Cardiac septum (tissue), 1 donor: ENCODE measurements around the gene MRPL27. TPM values are rescaled to one million over a fixed set of nuclear protein-coding genes. Genes with fewer than 3 reads are reported as not detected.

Source experiments
- DNase-seq: peaks from one replicate; pipeline ENCODE4 v3.0.0-alpha.2; 2020; ENCODE audit warnings: low spot score
- intact Hi-C: fragments of 100-400 bp; cut with DNase I; formaldehyde crosslinking; loops from one replicate; pipeline ENCODE4 v1.14.0; 2022
- total RNA-seq: library from RNA; stranded (reverse); fragmentation: NEBNext Ultra II Directional; extraction: Animal tissue kit (Norgen Biotek cat#: 25700); gene quantifications from one replicate; pipeline ENCODE4 v1.2.1, GENCODE V29; 2021
- donor health status: DM: no; HTN: no; CAD: no.

The MRPL27 gene
- total RNA-seq, 1 donor from 2014 or later: 61.4 TPM

DNA sequence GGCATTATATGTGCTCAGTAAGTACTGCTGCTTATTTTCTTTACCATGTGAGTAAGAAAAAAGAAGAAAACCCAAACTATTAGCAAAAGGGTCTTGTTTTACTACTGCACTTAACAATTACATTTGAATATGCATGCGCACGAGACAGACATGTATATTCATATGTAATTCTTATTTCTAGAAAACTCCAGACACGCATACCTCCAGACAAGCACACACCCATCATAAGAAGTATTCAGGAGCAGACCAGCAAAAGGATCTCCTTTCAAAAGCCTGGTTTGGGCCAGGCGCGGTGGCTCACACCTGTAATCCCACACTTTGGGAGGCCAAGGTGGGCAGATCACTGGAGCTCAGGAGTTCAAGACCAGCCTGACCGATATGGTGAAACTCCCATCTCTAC lies 16.6 kb upstream of the MRPL27 start:
- intact Hi-C loops: no loop called here
- no peak for DNase-seq

DNA sequence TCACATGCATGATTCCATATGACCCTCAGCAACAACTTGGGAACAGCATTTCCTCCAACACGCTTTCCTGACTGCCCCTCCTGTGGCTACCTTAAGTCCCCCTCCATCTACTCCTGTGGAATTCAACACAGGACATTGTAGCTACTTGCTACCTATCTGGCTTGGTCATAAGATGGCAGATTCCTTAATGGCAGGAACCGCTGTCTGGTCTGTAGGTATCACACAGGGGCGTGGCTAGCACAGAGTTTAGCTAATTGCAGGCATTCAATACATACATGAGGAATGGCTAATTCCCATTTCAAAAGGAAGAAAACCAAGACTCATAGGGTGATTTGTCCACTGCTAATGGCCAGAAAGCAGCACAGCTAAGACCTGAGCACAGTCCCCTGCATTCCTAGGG lies 15.7 kb upstream of the MRPL27 start:
- intact Hi-C loops: no loop called here
- no peak for DNase-seq

DNA sequence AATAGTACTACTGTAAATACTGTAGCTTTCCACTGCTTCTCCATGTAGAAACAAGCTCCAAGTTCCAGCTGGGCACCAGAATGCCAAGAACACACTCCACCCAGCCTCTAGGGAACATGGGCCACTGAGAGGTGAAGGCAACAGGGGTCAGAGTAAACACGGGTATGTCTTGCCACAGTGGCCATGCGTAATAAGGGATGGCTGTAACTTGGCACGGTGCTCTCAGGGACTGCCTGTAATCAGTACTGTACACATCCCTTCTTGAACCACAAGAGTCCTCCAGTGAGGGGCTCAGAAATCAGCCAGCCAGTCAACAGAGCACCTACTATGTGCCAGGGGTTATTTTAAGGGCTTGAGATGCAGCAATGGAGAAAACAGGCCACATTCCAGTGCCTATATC lies 13.5 kb upstream of the MRPL27 start:
- intact Hi-C loops: no loop called here
- no peak for DNase-seq

DNA sequence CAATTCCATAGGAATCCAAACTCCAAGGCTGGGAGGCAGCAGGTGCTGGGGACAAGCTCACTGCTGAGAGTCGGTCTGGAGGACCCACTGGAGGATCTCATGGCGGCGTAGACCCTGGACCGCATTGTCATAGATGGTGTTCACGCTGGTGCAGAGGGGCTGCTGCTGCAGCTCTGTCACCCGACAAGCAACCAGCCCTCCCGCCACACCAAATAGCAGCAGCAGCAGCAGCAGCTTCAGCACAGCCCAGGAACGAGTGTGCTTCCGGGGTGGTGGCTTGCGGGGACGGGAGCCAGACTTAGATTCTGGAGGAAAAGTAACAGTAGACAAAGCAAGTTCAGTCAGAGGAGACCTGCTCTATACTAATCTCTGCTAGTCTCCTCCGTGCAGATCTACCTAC lies 9.9 kb upstream of the MRPL27 start:
- intact Hi-C loops: no loop called here

DNA sequence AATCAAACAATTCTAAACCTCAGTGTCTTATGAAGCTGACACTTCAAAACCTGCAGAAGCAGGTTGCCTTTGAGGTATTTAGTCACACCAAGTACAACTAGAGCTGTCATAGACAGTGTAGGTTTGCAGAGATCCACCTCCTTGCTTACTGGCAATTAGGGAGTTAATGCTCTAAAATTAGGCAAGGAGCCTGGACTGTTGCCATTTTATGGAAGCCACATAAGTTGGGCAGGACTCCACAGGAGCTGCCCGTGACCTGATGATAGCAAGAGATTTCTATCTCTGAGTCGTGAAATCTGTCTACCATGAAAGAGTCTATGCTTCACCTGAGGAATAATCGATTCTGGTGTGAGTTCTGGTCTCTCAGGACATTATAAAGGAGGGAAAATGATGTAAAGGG lies 8.9 kb upstream of the MRPL27 start:
- intact Hi-C loops: no loop called here
- DNase-seq: no peak

More for the DNA sequence above, 9.9 kb upstream of the MRPL27 start:
- no peak for DNase-seq

DNA sequence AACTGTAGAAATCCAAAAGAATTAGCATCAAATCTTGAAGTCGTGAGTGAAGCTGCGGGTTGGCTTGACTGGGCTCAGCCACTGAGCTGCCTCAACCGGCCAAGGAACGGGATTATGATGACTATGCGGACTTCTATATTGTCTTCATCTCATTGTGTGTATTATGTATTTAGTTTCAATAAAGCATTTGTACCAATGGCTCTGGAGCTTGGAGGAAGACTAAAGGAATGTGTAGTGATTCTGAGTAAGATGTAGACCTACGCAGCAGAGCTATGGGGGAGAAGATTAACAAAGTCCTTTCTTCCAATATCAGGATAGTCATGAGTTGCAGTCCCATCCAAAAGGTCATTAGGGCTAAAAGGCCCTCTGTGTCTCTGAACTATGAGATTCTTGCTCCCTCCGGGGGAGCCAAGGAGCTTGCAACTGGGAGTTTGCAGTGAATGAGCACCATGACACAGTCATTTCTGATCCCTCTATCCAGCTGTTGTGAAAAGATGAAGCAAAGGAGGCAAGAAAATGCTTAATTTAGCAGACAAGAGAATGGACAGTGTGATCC lies 8.4 kb upstream of the MRPL27 start:
- no peak for DNase-seq
- intact Hi-C loops: no loop called here

DNA sequence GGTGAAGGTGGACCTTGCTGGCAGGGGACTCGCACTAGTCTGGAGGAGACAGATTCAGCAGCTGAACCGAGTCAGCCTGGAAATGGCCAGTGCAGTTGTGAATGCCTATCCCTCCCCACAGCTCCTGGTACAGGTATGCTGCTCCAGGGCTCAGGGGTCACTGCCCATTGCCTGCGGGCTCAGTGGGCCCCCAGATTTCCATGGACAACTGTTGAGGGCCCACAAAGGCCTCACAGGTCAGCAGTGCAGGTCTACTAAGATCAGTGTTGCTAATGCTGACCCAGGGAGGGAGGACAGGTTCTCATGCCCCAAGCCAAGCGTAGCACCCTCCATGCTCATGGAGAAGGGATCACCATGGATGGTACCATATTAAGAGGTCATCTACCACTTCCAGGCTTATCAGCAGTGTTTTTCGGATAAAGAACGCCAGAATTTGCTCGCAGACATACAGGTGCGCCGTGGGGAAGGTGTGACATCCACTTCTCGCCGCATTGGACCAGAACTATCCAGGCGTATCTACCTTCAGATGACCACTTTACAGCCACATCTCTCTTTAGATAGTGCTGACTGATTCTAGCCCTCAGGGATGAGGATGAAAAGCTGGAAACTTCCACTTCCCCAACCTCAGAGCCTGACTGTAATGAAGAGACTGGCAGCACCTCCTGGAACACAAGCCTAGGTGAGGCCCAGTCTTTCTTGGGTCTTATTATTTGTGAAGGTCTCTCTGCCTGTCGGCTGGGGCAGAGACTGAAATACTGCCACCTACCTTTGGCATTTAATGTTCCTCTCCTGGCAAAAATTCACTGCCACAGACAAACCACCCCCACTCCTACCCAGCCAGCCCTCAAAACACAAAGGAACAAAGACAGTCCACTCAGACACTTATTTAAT lies 7.6 kb upstream of the MRPL27 start:
- intact Hi-C loops: no loop called here
- DNase-seq: no peak

DNA sequence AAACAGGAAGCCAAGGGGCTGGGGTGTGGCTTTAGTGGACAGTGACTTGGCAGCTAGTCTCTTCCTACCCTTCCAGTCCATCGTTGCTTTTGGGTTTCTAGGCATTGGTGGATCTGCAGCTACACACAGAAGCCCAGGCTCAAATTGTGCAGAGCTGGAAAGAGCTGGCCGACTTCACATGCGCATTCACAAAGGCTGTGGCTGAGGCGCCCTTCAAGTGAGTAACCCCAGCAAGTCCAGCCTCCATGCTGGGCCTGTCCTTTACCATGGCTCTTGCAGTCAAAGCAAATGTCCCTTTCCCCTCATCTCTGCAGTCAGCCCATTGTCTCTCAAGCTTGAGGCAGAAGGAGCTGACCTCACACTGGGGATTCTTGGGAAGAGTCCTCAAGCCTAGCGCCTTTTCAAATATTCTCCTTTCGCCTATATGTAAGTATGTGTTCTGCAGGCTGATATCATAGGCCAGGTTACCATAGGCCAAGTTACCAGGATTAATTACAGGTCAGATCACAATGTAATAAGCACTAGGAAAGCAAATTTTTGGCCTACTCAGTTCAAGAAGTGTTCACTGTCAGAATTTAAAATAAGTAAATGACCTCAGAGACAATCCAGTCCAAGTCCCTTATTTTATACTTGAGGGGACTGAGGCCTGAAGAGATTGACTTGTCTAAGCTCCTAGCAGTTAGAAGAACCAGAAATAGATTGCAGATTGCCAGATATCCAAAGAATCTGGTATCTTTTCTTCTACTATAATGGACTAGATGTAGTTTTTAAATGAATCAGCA lies 6.6 kb upstream of the MRPL27 start:
- intact Hi-C loops: no loop called here
- no peak for DNase-seq

DNA sequence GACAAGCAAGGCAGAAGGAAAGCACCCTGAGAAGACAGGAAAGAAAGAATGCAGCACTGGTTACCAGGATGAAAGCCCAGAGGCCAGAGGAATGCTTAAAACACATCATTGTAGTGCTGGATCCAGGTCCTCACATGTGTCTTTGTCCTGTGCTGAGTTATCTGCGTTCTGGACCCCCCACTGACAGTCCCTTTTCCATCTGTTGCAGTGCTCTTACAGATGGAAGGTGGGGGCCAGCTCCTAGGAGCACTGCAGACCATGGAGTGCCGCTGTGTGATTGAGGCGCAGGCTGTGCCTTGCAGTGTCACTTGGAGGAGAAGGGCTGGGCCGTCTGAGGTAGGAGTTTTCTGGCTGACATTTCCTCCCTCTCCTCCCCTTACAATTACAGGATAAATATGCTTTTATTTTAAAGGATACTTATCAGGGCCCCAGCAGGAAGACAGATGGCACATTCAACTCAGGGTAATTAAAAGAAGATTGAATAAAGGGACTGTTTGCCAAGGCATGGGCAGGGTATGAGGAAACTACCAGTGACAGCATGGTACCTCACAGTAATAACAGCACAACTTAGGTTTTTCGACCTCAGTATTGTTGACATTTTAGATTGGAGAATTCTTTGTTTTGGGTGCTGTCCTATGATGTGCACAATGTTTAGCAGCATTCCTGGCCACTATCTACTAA lies 3.0 kb upstream of the MRPL27 start:
- intact Hi-C loops: no loop called here
- no peak for DNase-seq

DNA sequence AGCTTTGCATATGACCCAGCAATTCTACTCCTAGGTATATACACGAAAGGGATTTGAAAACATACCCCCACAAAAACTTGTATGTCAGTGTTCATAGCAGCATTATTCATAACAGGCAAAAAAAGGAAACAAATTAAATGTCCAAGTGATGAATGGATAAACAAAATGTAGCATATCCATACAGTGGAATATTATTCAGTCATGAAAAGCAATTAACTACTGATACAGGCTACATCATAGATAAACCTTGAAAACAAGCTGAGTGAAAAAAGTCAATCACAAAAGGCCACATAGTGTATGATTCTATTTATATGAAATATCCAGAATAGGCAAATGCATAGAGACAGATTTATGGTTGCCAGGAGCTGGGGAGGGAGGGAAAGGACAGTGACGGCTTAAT lies 721 bp upstream of the MRPL27 start:
- DNase-seq: no peak
- intact Hi-C loops: no loop called here

DNA sequence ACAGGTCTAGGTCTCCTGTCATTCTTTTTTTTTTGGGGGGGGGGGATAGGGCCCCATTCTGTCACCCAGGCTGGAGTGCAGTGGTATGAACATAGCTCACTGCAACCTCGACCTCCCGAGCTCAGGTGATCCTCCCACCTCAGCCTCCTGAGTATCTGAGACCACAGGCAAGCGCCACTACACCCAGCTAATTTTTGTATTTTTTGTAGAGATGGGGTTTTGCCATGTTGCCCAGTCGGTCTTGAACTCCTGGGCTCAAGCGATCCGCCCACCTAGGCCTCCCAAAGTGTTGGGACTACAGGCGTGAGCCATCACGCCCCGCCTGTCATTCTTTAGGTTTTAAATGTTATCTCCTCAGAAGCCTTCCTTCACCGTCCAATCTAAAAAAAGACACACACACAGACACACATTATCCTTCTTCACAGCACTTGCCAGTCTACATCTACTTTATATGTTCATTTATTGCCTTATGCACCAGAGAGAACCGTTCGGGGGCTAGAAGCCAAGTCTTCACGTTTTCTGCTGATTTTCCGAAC lies 694 bp downstream of the MRPL27 start:
- intact Hi-C loops: no loop called here
- DNase-seq: no peak

DNA sequence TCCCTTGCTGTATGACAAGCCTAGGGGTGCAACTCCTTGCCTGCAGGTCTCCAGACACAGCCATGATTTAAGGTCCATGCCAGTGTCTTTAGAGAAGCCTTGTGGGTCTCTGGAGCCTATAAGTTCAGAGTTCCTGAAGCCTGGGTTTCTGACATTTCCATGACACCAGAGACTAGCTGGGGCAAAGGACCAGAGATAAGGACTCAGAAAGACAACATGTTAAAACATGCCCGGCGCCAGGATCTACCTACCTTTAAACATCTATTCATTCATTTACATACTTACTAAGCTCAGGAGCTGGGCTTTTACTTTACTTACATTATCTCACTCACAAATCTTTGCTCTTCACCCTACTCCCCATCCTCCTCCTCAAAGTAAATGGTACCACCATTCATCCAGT lies 1.5 kb downstream of the MRPL27 start:
- intact Hi-C loops: no loop called here

DNA sequence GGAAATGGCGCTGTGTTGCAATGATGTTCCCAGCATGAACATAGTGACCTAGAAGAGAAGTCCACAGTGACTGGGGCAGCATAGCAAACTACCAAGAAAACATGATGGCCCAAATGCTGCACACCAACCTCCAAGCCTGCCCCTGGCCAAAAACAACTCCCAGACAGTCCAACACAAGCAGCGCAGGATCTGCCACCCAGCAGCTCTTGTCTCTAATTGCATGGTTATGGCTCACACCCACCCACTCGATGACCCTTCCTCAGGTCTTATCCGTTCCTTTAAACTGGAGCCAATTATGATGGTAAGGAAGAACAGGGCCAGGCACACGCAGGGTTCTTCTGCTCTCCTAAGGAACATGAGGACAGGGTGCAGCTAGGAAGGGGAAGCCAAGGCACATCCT lies 2.9 kb downstream of the MRPL27 start:
- DNase-seq: no peak
- intact Hi-C loops: no loop called here

More for the DNA sequence above, 1.5 kb downstream of the MRPL27 start:
- no peak for DNase-seq

DNA sequence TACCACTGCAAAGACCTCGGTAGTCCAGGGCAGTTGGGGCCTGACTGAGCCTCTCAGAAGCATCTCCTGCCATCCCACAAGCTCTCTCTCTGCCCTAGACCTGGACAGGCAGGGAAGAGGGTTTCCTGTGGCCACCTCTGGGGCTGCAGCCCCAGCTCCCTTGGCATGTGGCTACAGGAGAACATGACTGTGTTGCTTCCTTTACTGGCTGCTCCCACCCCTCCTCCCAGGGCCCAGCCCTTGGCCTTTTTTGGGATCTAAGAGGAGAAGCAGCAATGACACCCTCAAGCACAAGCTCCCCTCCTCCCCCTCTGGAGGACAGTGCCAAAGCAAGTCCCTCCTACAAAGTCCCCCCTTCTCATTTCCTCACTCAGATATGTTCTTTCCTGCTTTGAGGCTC lies 5.6 kb downstream of the MRPL27 start:
- DNase-seq: no peak
- intact Hi-C loops: no loop called here

DNA sequence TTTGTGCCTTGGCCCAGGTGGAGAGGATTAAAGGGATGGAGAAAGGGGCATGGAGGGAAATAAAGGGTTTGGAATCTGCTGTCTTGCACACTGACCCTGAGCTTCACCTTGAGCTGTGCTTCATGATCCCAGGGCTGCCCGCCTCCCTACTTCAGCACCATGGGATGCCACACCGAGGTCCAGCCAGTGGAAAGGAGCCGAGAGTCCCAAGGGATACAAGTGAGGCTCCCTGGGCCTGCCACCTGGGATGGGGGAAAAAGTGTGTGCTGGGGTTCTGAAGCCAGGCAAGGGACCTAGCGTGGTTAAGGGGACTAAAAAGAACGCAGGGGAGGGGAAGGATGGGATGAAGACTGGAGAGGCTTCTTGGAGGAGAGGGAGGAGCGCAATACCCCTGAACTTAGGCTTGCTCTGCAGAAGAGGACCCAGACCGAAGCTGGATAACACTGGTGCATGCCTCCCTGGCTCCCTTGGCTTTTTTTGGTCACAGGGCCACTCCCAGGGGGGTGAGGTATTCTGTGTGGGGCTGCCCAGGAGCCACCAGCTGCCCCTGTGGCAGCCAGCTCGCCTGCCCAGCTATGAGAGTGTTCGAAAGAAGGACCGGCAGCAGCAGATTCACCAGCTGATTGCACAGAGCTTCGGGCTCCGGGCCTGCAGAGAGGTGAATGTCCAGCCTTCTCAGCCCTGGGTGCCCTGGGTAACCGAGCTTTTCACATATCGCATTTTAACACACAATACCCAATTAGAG lies 7.2 kb downstream of the MRPL27 start:
- intact Hi-C loops: no loop called here
- no peak for DNase-seq

DNA sequence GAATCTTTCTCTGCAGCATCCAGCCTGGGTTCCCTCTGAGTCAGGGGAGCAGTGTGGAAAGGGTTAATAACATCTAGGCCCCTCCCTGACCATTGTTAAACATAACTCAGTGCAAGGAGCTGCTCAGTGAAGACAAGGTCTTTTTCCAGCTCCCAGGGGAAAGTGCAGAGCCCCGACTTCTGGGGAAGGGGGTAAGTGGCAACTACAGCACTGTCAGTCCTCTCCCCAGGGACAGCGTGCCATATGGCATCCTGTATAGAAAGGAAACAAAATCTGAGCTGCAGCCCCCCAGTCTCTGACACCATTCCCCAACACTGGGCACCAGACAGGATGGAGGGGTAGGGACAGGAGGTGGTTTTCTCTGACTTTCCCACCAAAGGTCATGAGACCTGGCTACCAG lies 7.8 kb downstream of the MRPL27 start:
- intact Hi-C loops: no loop called here
- DNase-seq: no peak

DNA sequence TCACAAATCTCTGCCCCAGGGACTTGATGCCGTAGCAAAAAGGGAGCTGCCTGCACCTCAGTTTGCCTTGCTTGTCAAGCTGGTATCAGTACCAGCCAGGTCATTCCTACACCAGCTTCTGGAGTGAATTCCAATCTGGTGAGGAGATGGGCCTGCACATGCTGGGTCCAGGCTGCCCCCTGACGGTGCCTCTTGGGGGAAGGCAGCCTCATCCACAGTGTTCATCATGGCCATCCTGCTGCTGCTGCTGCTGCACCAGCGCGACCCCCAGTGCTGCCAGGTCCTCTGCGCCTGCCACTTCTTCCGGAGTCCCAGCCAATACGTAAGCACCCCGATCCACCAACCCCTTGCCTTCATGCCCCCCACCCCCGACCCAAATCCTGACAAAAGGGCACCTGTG lies 8.3 kb downstream of the MRPL27 start:
- DNase-seq: no peak
- intact Hi-C loops: no loop called here

DNA sequence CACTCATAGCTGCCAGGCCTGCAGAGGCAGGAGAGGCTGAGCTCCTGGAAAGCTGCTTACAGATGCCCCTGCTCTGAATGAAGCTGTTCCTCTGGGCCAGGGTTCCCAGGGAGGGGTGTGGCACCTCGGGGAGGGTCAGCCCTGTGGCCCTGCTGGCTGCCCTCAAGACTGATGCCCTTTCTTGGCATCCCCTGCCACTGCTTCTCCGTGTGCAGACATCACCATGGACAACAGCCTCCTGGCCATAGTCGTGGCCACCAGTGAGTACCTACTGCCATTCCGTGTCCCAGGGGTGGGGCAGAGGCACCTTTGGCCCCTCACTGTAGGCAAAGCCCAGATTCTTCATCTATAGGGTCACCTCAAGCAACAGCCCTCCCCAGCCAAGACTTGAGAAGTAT lies 8.9 kb downstream of the MRPL27 start:
- intact Hi-C loops: no loop called here
- DNase-seq: no peak
